IPS-NIHi7 (cell line): ENCODE measurements around the gene TMEM165.
"Not testable (repeated sequence)": the region's sequence is repeated elsewhere in the genome, so short reads cannot be mapped to it uniquely, and the experiment has no call there.

Experiments used
- DNase-seq: peaks from one replicate; pipeline ENCODE4 v3.0.0; 2012; ENCODE audit warnings: mixed read lengths; ENCODE audit errors: extremely low spot score

TMEM165 gene

GRCh38 chr4:55395529-55396307 lies at the start of gene TMEM165:
Gene TMEM165 (plus strand): TSS chr4:55395957. CDS start chr4:55396190, 233 bp downstream.
- DNase-seq: peak; percentile 98

DNA sequence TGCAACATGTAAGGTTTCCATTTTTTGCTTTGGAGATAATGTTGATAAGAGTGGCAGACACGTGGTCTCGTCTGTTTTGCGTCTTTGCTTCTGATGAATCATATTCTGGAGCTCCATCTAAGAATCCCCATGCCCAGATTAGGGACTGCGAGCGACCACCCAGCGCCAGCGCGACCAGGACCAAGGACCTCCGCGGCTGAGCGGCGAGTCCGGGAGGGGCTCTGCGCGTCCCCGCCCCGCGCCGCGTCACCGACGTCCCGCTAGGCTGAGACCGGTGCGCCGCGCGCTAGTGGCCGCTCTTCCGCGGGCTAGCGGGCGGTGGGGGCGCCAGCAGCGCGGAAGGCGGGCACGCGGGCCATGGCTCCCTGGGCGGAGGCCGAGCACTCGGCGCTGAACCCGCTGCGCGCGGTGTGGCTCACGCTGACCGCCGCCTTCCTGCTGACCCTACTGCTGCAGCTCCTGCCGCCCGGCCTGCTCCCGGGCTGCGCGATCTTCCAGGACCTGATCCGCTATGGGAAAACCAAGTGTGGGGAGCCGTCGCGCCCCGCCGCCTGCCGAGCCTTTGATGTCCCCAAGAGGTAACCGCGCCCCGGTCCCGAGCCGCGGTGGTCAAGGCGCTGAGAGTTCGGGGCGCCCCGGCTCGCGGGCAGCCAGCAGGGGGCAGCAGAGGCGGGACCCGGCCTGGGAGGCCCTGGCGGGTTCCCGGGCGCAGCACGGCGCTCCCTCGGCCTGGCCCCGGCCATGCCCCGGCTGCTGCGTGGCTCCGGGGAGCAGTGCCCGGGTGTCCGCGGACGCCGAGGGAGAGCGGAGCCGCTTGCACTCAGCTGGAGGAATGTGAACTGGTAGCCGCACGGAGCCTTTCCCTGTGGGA lies 49.5 kb upstream of the TMEM165 start, which contains the start of gene SRD5A3:
Gene SRD5A3, plus strand, starts transcription at position 263 of the 871 bp plus-strand sequence. Its CDS starts 95 bp downstream, at position 358.
- DNase-seq: peak; percentile 90

GRCh38 chr4:55346851-55347255 lies 48.9 kb upstream of the TMEM165 start:
- no peak for DNase-seq

- no peak for DNase-seq
Observed at GRCh38 chr4:55347610-55348228, 48.0 kb upstream of the TMEM165 start.

- no peak for DNase-seq
Observed at GRCh38 chr4:55348466-55348865, 47.3 kb upstream of the TMEM165 start.

- DNase-seq: not testable (repeated sequence)
Observed at GRCh38 chr4:55350870-55351269, 44.9 kb upstream of the TMEM165 start.

DNA sequence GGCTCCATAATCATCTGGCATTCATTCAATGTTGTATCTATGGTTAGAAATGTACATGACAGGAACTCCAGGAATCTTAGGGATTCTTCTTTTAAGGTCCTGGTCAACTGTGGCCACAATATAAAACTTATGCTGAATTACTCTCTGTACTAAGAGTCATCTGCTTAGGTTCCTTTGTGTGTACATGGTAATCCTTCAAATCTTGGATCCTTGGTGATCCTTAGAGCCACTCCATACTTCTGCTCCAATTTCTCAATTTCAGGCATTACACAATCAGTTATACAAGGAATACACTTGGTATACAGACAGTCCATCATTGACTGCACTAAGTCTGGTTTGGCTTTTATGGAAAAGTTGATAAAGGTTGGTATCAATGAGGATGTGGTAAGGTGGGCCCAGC lies 43.9 kb upstream of the TMEM165 start:
- DNase-seq: no peak

DNA sequence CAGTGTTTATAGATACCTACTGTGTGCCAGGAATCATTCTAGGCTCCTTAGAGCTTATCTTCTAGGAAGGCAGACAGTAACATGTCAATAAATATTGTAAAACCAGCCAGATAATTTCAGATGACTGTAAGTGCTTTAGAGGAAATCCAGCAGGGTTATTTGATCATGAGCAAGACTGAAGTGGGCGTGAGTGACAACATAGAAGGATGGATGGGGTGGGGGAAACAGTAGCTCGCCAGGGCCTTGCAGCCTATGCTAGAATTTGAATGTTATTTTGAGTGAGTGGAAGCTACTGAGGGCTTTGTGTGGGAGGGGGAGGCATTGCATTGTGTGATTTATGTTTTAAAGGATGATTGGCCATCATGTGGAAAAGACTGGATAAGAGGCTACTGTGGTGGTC lies 43.0 kb upstream of the TMEM165 start:
- DNase-seq: no peak

DNA sequence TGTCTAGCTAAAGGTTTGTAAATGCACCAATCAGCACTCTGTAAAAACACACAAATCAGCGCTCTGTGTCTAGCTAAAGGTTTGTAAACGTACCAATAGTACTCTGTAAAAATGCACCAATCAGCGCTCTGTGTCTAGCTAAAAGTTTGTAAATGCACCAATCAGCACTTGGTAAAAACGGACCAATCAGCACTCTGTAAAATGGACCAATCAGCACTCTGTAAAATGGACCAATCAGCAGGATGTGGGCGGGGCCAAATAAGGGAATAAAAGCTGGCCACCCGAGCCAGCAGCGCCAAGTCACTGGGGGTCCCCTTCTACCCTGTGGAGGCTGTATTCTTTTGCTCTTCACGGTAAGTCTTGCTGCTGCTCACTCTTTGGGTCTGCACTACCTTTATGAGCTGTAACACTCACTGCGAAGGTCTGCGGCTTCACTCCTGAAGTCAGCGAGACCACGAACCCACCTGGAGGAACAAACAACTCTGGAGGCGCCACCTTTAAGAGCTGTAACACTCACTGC lies 42.5 kb upstream of the TMEM165 start:
- not testable (repeated sequence) for DNase-seq

DNA sequence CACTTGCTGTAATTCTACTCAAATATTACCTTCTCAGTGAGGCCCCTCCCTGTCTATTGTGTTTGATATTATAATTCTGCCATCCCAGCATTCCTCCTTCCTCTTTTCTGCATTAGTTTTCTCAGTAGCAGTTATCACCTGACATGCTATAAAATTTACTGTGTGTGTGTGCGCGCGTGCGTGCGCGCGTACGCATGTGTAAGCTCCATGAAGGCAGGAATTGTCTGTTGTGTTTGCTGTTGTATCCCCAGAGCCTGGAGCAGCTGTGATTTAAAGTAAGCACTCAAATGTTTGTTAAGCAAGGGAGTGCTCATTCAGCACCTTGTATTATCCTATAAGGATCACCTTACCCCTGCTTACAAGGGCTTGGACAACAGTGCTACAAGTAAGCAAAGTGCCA lies 41.1 kb upstream of the TMEM165 start:
- no peak for DNase-seq

DNA sequence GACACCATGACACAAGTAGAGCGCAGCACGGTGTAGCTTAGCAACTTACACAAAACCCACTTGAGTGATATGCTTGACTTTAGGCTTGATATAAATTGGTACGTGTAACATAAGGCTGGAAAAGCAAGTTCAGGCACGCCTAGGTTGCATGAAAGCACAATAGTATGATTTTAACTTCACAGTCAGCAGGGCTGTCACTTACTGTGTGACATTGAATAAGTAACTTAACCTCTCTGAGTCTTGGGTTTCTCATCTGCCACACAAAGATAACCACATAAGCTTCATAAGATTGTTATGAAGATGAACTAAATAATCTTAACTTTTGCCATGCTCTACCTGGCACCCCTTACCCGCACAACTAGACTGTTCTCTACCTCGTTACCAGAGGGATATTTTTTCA lies 40.2 kb upstream of the TMEM165 start:
- DNase-seq: no peak

- DNase-seq: no peak
Observed at GRCh38 chr4:55356991-55357461, 38.7 kb upstream of the TMEM165 start.

GRCh38 chr4:55358246-55358645 lies 37.5 kb upstream of the TMEM165 start:
- no peak for DNase-seq

DNA sequence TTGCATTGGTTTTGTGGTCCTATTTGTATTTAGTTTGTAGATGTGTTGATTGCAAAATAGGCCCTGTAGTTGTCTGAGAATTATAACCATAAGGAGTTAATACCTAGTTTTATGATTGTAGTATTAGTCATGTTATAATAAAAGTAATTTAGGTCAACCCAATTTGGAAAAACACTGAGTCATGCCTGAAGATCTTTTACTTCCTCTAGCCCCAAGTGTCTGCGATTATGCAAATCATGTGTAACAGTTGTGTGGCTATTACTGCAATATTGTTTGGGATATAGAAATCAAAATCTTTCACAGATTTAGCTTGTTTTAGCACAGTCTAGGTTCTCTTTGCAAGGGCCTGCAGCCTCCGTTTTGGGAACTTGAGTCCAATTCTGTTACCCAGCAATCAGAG lies 37.1 kb upstream of the TMEM165 start:
- DNase-seq: no peak

DNA sequence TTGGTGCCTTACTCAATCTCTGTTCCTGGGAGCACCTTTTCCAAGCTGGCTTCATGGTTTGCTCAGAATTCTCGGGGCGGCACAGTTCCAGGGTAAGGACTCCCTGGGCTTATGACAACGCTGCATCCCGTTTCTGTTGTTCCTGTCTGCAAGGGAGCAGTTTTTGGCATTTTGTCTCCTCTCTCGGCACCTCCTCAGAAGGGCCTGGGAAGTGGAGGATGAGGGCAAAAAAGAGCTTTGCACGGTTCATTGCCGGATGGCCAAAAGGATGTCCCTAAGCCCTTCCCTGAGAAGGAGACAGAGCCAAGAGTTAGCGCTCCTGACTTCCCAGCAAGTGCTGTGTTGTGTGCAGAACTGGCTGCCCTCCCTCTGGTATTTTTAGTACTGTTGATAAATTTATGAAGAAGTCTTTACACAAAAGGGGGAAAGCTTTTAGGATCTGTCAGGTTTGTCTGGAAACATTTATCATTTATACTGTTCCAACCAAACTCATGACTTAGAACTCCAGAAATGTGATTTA lies 36.3 kb upstream of the TMEM165 start:
- no peak for DNase-seq

DNA sequence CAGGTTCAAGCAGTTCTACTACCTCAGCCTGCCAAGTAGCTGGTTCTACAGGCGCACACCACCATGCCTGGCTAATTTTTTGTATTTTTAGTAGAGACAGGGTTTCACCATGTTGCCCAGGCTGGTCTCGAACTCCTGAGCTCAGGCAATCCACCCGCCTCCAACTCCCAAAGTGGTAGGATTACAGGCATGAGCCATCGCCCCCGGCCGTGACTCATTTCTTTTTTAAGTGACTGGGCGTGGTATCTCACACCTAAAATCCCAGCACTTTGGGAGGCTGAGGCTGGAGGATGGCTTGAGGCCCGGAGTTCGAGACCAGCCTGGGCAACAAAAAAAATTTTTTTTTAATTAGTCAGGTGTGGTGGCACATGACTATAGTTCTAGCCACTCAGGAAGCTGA lies 32.8 kb upstream of the TMEM165 start:
- not testable (repeated sequence) for DNase-seq

DNA sequence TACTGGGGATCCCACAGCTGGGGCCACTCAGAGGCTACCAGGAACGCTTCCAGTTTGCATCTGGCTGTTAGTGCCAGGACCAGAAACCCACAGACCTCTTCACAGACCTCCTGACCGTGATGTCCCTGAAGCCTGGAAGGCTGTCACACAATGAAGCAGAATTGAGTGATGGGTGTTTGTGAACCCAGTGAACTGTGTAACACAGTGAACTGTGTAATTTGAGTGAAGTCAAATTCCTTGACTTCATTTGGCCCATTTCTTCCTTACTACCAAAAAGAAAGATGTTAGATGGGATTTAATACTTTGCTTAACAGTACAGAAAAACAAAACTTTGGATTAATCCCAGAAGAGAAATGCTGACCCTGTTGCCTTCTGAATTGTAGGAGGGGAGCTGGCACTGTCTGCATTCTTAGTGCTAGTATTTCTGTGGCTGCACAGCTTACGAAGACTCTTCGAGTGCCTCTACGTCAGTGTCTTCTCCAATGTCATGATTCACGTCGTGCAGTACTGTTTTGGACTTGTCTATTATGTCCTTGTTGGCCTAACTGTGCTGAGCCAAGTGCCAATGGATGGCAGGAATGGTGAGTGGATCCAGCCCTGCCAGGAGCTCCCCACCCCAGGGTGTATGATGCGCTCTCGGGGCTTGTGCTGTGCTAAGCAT lies 31.9 kb upstream of the TMEM165 start:
- no peak for DNase-seq

- no peak for DNase-seq
Observed at GRCh38 chr4:55364691-55365344, 30.9 kb upstream of the TMEM165 start.

GRCh38 chr4:55365345-55365728 lies 30.4 kb upstream of the TMEM165 start:
- DNase-seq: no peak

GRCh38 chr4:55366621-55367020 lies 29.1 kb upstream of the TMEM165 start:
- no peak for DNase-seq
